NCI-H1436 (cell line): ENCODE data around the gene RBM4.

Source experiments
- DNase-seq: peaks from one replicate; lab custom pipeline; 2025; lab: John Stamatoyannopoulos, UW

RBM4 gene

DNA sequence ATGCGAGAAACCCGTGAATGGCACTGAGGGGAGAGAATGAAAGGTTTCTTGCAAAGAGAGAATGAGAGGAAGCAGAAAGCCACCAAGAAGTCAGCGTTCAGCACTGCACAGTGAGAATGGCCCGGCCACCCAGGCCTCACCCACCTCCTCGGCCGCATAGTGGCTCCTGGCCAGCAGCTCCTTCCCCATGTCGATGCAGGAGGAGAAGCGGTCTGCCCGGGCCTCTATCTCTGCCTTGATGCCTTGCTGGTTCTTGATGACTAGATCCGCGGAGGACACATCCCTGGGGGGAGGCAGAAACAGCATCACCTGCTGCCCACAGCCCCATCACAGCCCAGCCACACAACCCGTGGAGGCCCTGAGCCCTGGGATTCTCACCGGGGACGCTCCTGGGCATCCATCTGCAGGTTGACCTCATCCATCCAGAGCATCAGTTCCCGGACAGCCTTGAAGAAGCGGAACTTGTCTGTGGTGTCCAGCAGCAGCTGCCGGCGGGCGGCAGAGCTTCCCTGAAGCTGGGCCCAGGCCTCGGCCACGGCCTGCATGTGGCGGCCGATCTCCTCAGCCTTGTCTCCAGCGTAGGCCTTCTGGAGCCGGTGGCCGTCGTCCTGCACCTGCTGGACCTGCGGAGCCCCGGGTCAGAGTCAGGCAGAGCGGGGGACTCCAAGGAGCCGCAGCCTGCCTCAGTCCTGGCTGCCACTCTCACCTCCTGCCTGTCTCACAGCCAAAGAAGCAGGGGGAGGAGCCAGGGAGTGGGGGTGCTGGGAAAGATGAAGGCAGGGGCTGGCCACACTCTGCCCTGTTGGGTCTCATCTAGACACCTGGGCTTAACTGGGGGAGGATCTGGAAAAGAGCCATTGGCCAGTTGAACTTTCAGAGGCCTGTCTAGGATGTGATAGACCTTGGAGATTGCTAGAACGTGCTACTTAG, 51.4 kb downstream of the RBM4 start:
- DNase-seq = no peak

DNA sequence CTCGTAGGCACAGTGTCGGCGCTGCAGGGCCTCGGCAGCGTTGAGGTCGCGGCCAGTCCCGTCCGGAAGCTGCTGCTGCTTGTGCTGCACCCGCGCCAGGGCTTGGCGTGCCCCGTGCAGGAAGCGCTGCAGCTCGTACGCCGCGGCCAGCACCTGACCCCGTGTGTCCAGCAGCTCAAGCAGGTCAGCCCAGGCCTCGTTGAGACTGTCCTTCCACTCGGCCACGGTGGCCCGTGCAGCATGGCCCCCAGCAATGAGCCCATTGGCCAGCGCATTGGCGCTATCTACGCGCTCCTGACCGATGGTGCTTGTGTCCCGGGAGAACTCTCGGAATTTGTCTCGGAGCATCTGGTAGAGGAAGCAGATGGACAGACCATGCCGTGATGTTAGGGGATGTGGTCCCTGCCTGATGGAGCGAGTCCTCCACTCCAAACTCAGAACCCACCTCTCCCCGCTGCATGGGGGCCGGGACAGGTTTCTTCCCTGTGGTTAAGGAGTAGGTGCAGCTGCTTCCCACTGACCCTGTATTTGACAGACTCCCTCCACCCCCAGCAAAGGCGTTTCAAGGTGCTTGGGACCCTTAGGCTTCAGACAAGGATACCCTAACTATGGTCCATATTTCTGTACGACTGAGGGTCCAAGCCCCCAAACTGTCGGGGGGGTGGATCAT, 52.9 kb downstream of the RBM4 start:
- no peak for DNase-seq

GRCh38 chr11:66692446-66692845, 53.9 kb downstream of the RBM4 start:
- no peak for DNase-seq

DNA sequence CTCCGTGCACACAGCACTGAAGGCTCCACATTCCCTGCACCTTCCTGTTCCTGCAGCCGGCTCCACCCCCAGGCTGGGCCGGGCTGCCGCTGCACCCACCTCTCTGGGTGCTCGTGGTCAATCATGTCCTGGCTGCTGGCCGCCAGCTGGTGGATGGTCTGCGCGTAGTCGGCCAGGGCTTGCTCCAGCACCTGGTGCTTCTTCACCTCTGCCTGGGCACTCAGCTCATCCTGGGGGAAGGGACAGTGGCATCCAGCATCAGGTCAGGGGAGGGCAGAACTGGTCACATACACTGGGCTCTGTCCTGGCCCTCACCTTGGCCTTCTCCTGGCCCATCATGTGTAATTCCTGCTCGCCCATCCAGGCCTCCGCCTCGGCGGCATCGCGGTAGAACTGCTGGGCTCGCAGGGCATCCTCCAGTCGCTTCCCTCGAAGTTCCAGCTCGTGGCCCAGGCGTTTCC, 54.4 kb downstream of the RBM4 start:
- DNase-seq = no peak

GRCh38 chr11:66693356-66694055, 55.0 kb downstream of the RBM4 start:
- no peak for DNase-seq

- no peak for DNase-seq
These were observed 55.5 kb downstream of the RBM4 start for GRCh38 chr11:66694056-66694410.

DNA sequence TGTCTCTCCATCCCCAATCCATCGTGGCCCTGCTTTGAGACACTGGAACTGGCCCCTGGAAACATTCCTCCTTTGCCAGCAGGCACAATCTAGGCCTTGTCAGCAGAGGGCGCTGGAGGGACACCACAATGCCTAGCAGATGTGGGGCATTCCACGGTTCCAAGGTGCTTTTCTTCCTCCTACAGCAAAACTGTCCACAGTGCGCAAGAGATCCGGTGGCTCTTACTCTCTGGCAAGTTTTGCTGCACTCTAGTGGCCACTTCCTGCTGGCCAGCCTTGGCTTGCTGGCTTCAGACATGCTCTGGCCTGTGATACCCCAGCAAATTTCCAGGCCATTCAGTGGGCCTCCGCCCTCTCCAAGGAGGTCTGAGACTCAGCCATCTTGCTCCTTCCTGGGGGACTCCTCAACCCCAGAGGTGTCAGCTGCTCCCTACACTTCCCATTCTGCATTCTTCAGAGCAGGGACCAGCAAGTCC, 56.3 kb downstream of the RBM4 start:
- peak; percentile 73 for DNase-seq
